Esophagus muscularis mucosa (tissue), 4 donors: Measurements from ENCODE around the gene PAPSS1.

Experiments used
- EP300 ChIP-seq: sonication (generic); formaldehyde crosslinking; IDR thresholded peaks from one replicate; pipeline ENCODE4 v1.6.1; 2017; ENCODE audit warnings: antibody characterized with exemption
- POLR2A ChIP-seq: fragments of 450-650 bp; IDR thresholded peaks from one replicate; pipeline ENCODE4 v1.6.1; 2017; ENCODE audit warnings: antibody characterized with exemption, moderate library complexity, mild to moderate bottlenecking, low read depth
- POLR2AphosphoS5 ChIP-seq, 2 donors: sonication (generic); formaldehyde crosslinking; IDR thresholded peaks; one replicate each; pipeline ENCODE4 v1.6.1; 2017; ENCODE audit warnings: antibody characterized with exemption in 2 of 2
- TF ChIP-seq, protein P1 (sequence below), 3 experiments: fragments of 200-600 bp in 2 of 3; fragments of 450-650 bp in 1 of 3; sonication (generic) in 2 of 3; IDR thresholded peaks; one replicate each; pipeline ENCODE4 v1.5.1; 2017 to 2019; ENCODE audit warnings: antibody characterized with exemption in 3 of 3, mild to moderate bottlenecking in 2 of 3, moderate library complexity in 1 of 3

DNA sequence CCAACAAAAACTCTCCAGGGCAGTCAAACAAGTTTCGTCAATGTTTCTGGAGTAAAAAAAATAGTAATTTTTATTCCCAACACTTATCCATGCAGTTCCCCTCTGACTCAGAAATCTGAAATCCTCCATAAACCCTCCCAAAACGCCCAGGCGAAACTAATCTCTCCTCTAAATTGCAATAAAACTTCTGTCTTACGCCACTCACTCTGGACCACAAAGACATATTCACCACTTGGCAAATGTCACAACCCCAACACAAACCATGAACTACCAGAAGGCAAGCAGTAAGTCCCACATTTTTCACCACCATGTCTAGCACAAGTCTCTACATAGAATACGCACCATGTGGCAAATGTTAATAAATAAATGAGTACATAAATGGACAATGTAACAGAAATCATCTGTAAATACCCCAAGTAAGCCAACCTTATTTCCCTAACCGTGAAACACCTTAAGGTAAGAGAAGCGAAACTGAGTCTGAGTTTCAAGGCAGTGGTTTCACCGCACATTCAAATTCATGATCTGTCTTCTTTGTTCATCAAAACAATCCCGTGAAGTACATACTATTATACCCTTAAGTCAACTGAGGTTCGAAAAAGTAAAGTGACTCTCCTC lies 1.6 kb downstream of the PAPSS1 start:
- TF ChIP-seq, protein P1, sequence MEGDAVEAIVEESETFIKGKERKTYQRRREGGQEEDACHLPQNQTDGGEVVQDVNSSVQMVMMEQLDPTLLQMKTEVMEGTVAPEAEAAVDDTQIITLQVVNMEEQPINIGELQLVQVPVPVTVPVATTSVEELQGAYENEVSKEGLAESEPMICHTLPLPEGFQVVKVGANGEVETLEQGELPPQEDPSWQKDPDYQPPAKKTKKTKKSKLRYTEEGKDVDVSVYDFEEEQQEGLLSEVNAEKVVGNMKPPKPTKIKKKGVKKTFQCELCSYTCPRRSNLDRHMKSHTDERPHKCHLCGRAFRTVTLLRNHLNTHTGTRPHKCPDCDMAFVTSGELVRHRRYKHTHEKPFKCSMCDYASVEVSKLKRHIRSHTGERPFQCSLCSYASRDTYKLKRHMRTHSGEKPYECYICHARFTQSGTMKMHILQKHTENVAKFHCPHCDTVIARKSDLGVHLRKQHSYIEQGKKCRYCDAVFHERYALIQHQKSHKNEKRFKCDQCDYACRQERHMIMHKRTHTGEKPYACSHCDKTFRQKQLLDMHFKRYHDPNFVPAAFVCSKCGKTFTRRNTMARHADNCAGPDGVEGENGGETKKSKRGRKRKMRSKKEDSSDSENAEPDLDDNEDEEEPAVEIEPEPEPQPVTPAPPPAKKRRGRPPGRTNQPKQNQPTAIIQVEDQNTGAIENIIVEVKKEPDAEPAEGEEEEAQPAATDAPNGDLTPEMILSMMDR (IDR thresholded peaks at IDR 0.05): no peak
- no peak for TF ChIP-seq POLR2AphosphoS5 (IDR thresholded peaks at IDR 0.05)
- no peak for TF ChIP-seq POLR2A
- no peak for TF ChIP-seq EP300
